GM12878 (cell line): ENCODE data around the gene MCFD2. TPM values are rescaled to one million over a fixed set of nuclear protein-coding genes. Genes with fewer than 3 reads are reported as not detected.

Experiments used
- CTCF ChIP-seq, 3 experiments: IDR thresholded peaks in 2 of 3; conservative IDR thresholded peaks in 1 of 3; 2 replicates each; pipeline ENCODE4 v1.5.1; 2011; ENCODE audit warnings: low read depth in 3 of 3, low read length in 3 of 3, mild to moderate bottlenecking in 3 of 3, control low read depth in 2 of 3, moderate library complexity in 2 of 3, inconsistent platforms in 1 of 3, mixed read lengths in 1 of 3; ENCODE audit not compliant: control insufficient read depth in 2 of 3, insufficient read depth in 1 of 3; ENCODE audit errors: extremely low read depth in 1 of 3
- CUX1 ChIP-seq: IDR thresholded peaks from 2 replicates; pipeline ENCODE4 v1.6.1; 2012; ENCODE audit warnings: improper control_type of control experiment, low read depth, low read length; ENCODE audit not compliant: insufficient replicate concordance
- PML ChIP-seq: IDR thresholded peaks from 2 replicates; pipeline ENCODE4 v1.6.1; 2012; ENCODE audit warnings: low read length, inconsistent platforms
- RCOR1 ChIP-seq: conservative IDR thresholded peaks from 2 replicates; pipeline ENCODE4 v1.6.1; 2012; ENCODE audit warnings: low read depth, low read length, improper control_type of control experiment
- polyA plus RNA-seq, 11 experiments: library from polyadenylated mRNA; depleted of rRNA in 4 of 11; unstranded in 6 of 11; stranded (reverse) in 5 of 11; fragments of >200 nt; fragmentation: Nextera tagmentation in 4 of 11; fragmentation: Illumina TruSeq in 1 of 11; extraction: Ambion mirVana in 4 of 11; extraction: Trizol in 1 of 11; gene quantifications; 1 replicate in 1 of 11; 2 replicates in 10 of 11; pipeline versions ENCODE4 v1.2.1 to v1.2.3, GENCODE V29; 2011 to 2016; ENCODE audit warnings: inconsistent platforms in 2 of 11, missing spikeins in 2 of 11, low read depth in 1 of 11
- total RNA-seq, 4 experiments: library from RNA; depleted of rRNA in 3 of 4; stranded (reverse); fragments of >200 nt in 3 of 4; fragmentation: Illumina TruSeq in 1 of 4; extraction: Trizol in 1 of 4; gene quantifications; 2 replicates each; pipeline versions ENCODE4 v1.2.1 to v1.2.3, GENCODE V29; 2013 to 2021

MCFD2 gene
- total and polyA plus RNA-seq, 10 of the 15 experiments (the other 5 are each of a cell fraction or from before 2014, with no cell fraction given) = 35.0 to 57.3 (median 40.3) TPM

- no peak for TF ChIP-seq CTCF (IDR thresholded peaks at IDR 0.05 in 2 of 3, conservative IDR thresholded peaks at IDR 0.05 in 1 of 3; ENCODE audit: control insufficient read depth in 2 of 3, extremely low read depth in 1 of 3, insufficient read depth in 1 of 3, low read depth in 3 of 3, low read length in 3 of 3)
- TF ChIP-seq PML = no peak
- TF ChIP-seq CUX1 = no peak
- no peak for TF ChIP-seq RCOR1
- TF ChIP-seq, all 136 proteins: peak for 0
Measured at GRCh38 chr2:46886268-46887027, 29.2 kb downstream of the MCFD2 start (continued).
